ENCODE measurements around the gene FN1.
"Not testable (repeated sequence)": the region's sequence is repeated elsewhere in the genome, so short reads cannot be mapped to it uniquely, and the experiment has no call there.

The FN1 gene

DNA sequence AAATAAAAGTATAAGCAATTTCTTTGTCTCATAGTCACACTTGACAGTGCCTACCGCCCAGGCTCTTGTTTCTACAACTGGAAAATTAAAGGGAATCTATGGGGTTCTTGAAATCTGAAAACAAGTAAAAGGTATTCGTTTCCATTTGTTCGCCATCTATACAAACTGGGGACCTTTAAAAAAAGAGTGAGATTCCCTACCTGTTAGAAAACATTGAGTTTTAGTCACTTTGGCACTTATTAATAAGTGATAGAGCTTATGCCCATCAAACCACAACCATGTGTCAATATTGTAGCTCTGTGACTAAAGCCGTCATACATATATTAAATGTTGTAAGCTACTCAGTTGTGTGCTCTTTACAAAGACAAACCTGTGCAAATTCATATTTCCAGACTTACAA, 13.2 kb downstream of the FN1 start:
- DNase-seq = no peak

GRCh38 chr2:215421859-215422461, 13.9 kb downstream of the FN1 start:
- DNase-seq = no peak

GRCh38 chr2:215420471-215420935, 15.4 kb downstream of the FN1 start:
- DNase-seq = no peak

GRCh38 chr2:215419769-215420470, 15.9 kb downstream of the FN1 start:
- DNase-seq = no peak

DNA sequence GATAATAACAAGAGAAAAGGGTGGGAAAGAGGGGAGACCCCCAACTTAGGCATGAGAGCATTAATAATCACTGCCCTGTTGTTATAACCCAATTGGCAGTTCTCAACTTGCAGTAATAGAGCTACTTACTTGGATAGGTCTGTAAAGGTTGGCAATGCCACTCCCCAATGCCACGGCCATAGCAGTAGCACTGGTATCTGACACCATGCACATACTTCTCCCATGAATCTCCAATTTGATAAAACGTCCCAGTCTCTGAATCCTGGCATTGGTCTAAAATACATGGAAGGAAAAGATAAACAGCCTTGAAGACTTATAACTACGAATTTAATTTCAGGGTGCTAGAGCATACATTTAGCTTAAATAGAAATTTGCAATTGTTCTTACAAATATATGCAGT, 16.8 kb downstream of the FN1 start:
- no peak for DNase-seq

- DNase-seq = no peak
These were observed 17.6 kb downstream of the FN1 start for GRCh38 chr2:215418064-215418963.

- DNase-seq = no peak
These were observed 18.4 kb downstream of the FN1 start for GRCh38 chr2:215417400-215417951.

DNA sequence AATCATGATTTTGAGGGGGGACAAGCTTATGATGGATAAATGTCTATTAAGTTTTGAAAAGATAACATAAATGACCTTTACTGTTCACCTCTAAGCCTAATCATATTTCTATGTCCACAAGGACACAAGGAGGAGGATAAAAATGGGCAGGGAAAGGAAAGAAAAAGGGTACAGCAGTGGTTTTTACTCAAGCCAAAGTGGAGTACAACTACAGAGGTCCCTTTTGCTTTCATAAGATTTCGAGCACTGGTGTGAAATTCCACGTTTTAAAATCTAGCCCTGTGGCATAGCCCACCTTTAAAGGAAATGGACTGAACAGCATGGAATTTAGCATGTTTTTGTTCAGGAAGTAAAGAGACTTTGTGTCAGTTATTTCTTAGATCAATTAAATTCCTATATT, 19.2 kb downstream of the FN1 start:
- DNase-seq = no peak

GRCh38 chr2:215415820-215416577, 19.9 kb downstream of the FN1 start:
- no peak for DNase-seq

- DNase-seq = no peak
These were observed 20.6 kb downstream of the FN1 start for GRCh38 chr2:215415218-215415617.

GRCh38 chr2:215414674-215415073, 21.2 kb downstream of the FN1 start:
- no peak for DNase-seq

DNA sequence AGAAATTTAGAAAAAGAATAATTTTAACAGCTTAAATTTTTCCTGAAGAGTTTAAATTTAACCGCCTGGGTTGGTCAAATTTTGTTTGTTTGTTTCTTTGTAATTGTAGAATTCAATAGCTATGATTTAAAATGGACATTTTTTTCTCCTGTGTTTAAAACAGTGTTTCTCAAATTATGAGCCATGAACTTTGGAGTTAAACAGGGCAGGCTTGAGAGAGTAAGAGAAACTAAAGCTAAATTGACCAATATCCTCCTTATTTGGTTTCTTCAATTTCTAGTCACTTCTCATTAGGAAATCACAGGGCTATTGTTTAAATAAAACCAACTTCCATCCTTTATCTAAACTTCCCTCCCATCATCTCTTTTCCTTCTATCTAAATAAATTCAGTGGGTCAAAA, 21.9 kb downstream of the FN1 start:
- DNase-seq = no peak

GRCh38 chr2:215413484-215413777, 22.4 kb downstream of the FN1 start:
- no peak for DNase-seq

DNA sequence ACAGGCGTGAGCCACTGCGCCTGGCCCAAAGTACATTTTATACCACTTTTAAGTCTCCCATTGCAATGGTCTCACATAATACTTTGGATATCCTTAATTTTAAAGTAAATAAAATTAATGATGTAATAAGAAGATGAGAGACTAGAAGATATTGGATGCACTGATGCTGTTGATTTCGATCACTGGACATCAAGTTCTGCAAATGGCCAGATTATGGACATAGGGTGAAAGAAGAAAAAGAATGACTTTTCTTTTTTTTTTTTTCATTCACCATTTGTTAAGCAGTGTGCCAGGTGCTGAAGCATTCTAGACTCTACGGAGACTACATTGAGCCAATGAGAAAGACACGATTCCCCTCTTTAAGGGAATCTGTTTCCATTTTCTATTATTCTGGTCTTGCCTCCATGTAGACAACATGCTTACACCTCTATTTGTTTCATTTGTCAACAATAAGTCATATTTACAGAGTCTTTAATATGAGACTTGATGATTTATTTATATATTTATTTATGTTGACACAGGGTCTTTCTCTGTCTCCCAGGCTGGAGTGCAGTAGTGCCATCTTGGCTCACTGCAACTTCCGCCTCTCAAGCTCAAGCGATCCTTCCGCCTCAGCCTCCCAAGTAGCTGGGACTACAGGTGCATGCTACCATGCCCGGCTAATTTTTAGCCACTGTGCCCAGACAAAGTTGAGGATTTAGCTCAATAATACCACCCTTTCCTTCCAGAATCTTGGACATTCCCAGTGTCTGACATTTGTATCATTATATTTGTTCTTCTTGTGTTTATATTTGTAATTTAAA, 23.7 kb downstream of the FN1 start:
- DNase-seq = no peak

GRCh38 chr2:215410932-215411285, 25.0 kb downstream of the FN1 start:
- DNase-seq = no peak

DNA sequence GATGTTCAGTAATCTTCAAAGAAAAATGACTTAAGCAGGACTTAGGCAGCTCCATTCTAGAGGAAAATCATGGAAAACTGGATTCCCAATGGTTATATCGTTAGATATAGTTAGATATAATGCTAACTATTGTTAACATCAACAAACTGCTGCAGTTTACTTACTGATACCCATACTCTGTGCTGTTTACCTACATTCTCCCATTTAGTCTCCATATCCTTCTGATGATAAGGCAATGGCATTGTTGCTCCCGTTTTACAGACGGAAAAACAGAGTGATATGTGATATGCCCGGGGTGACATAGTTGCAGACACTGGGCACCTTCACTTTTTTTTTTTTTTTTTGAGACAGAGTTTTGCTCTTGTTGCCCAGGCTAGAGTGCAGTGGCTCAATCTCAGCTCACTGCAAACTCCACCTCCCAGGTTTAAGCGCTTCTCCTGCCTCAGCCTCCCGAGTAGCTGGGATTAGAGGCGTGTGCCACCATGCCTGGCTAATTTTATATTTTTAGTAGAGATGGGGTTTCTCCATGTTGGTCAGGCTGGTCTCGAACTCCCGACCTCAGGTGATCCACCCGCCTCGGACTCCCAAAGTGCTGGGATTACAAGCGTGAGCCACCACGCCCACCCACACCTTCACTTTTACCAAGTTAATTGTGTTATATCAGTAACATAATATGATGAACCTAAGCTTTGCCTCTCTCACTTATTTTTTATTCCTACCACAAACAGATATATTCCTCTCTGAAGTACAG, 25.5 kb downstream of the FN1 start:
- DNase-seq = not testable (repeated sequence)

GRCh38 chr2:215409331-215410127, 26.3 kb downstream of the FN1 start:
- DNase-seq = no peak

DNA sequence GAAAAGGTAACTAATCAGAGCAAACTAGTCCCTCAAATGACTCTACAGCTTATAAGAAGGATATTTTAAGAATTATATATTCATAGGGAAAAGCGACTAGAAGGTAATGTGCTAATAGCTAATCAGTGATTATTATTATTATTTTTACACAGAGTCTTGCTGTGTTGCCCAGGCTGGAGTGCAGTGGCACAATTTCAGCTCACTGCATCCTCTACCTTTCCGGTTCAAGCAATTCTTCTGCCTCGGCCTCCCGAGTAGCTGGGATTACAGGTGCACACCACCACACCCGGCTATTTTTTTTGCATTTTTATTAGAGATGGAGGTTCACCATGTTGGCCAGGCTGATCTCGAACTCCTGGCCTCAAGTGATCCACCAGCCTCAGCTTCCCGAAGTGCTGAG, 27.4 kb downstream of the FN1 start:
- DNase-seq = not testable (repeated sequence)

DNA sequence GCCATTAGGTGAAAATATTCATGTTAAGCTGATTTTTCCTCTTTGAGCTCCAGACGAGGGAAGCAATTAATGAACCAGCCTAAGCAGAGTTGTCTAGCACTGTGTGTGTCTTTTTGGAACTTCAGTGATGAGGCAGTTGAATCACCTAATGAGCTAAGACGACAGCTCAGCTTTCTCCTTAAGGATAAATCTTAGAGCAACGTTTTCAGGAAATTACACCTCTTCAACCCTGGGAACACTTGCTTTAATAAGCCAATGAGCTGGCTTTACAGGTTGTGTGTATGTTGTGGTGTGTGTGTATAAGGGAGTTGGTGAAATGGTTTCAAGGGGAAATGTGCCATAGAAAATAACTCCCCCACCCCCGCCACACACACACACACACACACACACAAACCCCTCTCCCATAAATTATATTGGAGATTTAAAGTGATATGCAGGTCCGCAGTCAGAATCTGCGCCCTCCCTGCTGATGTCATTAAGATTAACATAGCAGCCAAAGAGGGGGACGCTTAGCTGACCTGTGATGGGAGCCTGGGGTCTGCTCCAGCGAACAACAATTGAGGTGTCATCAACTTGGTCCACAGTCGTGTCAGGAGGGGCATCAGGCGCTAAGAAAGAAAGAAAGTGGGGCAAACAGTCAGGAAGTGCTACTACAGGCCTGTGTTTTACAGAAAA, 28.1 kb downstream of the FN1 start:
- DNase-seq = no peak

DNA sequence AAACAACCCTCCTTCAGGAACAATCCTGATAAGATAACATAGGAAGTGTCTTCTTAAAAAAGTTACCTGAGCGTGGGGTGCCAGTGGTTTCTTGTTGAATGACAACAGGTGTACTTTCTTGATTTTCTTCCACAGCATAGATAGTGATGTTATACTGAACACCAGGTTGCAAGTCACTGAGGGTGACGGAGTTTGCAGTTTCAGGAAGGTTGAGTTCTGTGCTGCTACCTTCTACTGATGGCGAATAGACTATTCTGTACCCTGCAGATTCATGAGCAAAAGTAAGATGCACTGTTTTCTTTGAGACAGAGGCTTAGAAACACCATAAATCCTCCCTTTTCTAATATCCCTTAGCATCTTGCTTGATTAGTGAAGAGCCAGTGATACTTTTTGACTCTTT, 28.8 kb downstream of the FN1 start:
- no peak for DNase-seq
